ENCODE results near the gene JAG1.

Gene JAG1

GRCh38 chr20:10679269-10679668 is 5.5 kb upstream of the JAG1 start:
- Histone ChIP-seq H3K9ac (ENCODE audit: low read length) (no peak overlapping the region), H4K20me1 (ENCODE audit: low read depth, low read length) (no peaks in the 10 kb centered on the region), H2AFZ (ENCODE audit: low read depth, low read length, severe bottlenecking) (no peak overlapping the region), H3K4me2 (ENCODE audit: low read depth, low read length, poor library complexity, severe bottlenecking) (no peak overlapping the region), H3K79me2 (ENCODE audit: insufficient read depth, low read length) (no peaks in the 10 kb centered on the region), H3K4me3 (ENCODE audit: insufficient read depth, low read length, poor library complexity, severe bottlenecking) (no peak overlapping the region), H3K9me3 (ENCODE audit: insufficient read depth, low read length) (no peaks in the 10 kb centered on the region), H3K27me3 (ENCODE audit: low read length) (no peaks in the 10 kb centered on the region), H3K36me3 (ENCODE audit: low read length) (no peaks in the 10 kb centered on the region), H3F3A (ENCODE audit: insufficient read depth) (no peaks in the 10 kb centered on the region), H3K9me2 (replicated peaks; ENCODE audit: insufficient read depth, low read length) (no peaks in the 10 kb centered on the region), H3K27ac (ENCODE audit: low read depth, low read length) (no peak overlapping the region)
- TF ChIP-seq EZH2phosphoT487 (conservative IDR thresholded peaks at IDR 0.05; ENCODE audit: low read length) (no peak), CTCF (IDR thresholded peaks at IDR 0.05; ENCODE audit: insufficient read depth, low read length, poor library complexity, severe bottlenecking) (no peak)

- Histone ChIP-seq H4K20me1 (ENCODE audit: low read depth, low read length) (no peaks in the 10 kb centered on the region), H3K4me2 (ENCODE audit: low read depth, low read length, poor library complexity, severe bottlenecking) (no peak overlapping the region), H3K4me3 (ENCODE audit: insufficient read depth, low read length, poor library complexity, severe bottlenecking) (no peak overlapping the region), H3K9me2 (replicated peaks; ENCODE audit: insufficient read depth, low read length) (no peaks in the 10 kb centered on the region), H3K79me2 (ENCODE audit: insufficient read depth, low read length) (no peaks in the 10 kb centered on the region), H3K27ac (ENCODE audit: low read depth, low read length) (no peak overlapping the region), H3K9me3 (ENCODE audit: insufficient read depth, low read length) (no peaks in the 10 kb centered on the region), H3F3A (ENCODE audit: insufficient read depth) (no peaks in the 10 kb centered on the region), H3K9ac (ENCODE audit: low read length) (no peak overlapping the region), H3K27me3 (ENCODE audit: low read length) (no peaks in the 10 kb centered on the region), H3K36me3 (ENCODE audit: low read length) (no peaks in the 10 kb centered on the region), H2AFZ (ENCODE audit: low read depth, low read length, severe bottlenecking) (no peak overlapping the region)
- TF ChIP-seq EZH2phosphoT487 (conservative IDR thresholded peaks at IDR 0.05; ENCODE audit: low read length) (no peak), CTCF (IDR thresholded peaks at IDR 0.05; ENCODE audit: insufficient read depth, low read length, poor library complexity, severe bottlenecking) (no peak)
These were observed 2.7 kb upstream of the JAG1 start for GRCh38 chr20:10676518-10676917.

GRCh38 chr20:10675450-10675848 is 1.6 kb upstream of the JAG1 start:
- Histone ChIP-seq H3K9me3 (ENCODE audit: insufficient read depth, low read length) (no peaks in the 10 kb centered on the region), H3K4me3 (ENCODE audit: insufficient read depth, low read length, poor library complexity, severe bottlenecking) (no peak overlapping the region), H3K79me2 (ENCODE audit: insufficient read depth, low read length) (no peaks in the 10 kb centered on the region), H3K27me3 (ENCODE audit: low read length) (no peaks in the 10 kb centered on the region), H3F3A (ENCODE audit: insufficient read depth) (peaks cover 5% of the 10 kb centered on the region; the same call in 1 of the 2 replicates), H2AFZ (ENCODE audit: low read depth, low read length, severe bottlenecking) (no peak overlapping the region), H3K36me3 (ENCODE audit: low read length) (no peaks in the 10 kb centered on the region), H3K27ac (ENCODE audit: low read depth, low read length) (no peak overlapping the region), H3K9ac (ENCODE audit: low read length) (no peak overlapping the region), H3K9me2 (replicated peaks; ENCODE audit: insufficient read depth, low read length) (no peaks in the 10 kb centered on the region), H3K4me2 (ENCODE audit: low read depth, low read length, poor library complexity, severe bottlenecking) (no peak overlapping the region), H4K20me1 (ENCODE audit: low read depth, low read length) (no peaks in the 10 kb centered on the region)
- TF ChIP-seq CTCF (IDR thresholded peaks at IDR 0.05; ENCODE audit: insufficient read depth, low read length, poor library complexity, severe bottlenecking): no peak
- no peak for TF ChIP-seq EZH2phosphoT487 (conservative IDR thresholded peaks at IDR 0.05; ENCODE audit: low read length)

Data from SU-DHL-6 (cell line).